ENCODE results near the gene NCKAP5L. TPM values are rescaled to one million over a fixed set of nuclear protein-coding genes. Genes with fewer than 3 reads are reported as not detected.

NCKAP5L gene
- total RNA-seq, 4 donors from 2014 or later: 36.1 to 70.2 (median 44.7) TPM

DNA sequence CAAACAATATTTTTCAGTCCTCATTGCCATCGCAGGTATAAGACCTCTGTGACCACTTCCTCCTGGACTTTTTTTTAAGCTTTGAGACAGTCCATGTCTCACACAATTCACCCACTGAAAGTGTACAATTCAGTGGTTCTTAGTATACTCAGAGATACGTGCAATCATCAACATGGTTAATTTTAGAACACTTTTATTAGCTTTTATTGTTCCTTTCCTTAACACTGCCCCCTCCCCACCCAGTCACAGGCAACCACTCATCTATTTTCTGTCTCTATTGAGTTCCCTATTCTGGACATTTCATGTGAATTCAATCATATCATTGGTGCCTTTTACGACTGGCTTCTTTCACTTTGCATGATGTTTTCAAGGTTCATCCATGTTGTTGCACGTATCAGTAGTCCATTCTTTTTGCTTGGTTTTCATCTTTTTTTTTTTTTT is 16.2 kb downstream of the NCKAP5L start:
- peaks cover 0 to 10% (median 0%) of the 10 kb centered on the region in 3 donors for H3K36me3 ChIP-seq
- H3K27ac ChIP-seq: peak overlapping the region in 2 of 4 donors; percentile 91 to 96
- H3K9me3 ChIP-seq: no peaks in the 10 kb centered on the region
- DNase-seq (ENCODE audit: low spot score in 2 of 2): no peak
- H3K4me1 ChIP-seq: peaks cover 0 to 65% (median 45%) of the 10 kb centered on the region in 4 donors
- no peak for TF ChIP-seq CTCF (IDR thresholded peaks at IDR 0.05)
- TF ChIP-seq POLR2A (IDR thresholded peaks at IDR 0.05): no peak
- TF ChIP-seq EP300 (IDR thresholded peaks at IDR 0.05): no peak
- H3K4me3 ChIP-seq: no peak overlapping the region
- 66 to 74% methylated on average over 4 of the region's 4 CpGs for WGBS, 2 donors
- H3K27me3 ChIP-seq: no peaks in the 10 kb centered on the region

DNA sequence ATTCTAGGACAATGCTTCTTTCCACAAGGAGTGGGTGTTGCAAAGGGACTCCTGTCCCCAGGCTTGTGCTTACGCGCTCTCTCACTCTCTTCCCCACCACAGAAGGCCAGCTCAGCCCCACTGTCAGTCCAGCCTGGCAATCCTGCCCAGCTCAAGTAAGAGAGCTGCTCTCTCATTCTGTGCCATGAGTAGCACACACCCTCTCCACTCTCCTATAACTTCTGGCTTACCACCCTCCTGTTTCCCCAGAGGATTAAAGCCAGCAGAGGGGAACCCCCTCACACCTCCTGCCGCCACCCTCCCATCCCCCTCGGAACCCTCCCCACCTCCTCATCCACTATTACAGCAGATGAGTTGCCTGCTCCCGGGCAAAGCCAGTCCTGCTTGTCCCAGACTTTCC is 17.1 kb downstream of the NCKAP5L start:
- peak overlapping the region; percentile 79 to 96 (median 88) for H3K27ac ChIP-seq
- no peaks in the 10 kb centered on the region for H3K9me3 ChIP-seq
- no peak for DNase-seq (ENCODE audit: low spot score in 2 of 2)
- H3K36me3 ChIP-seq: peaks cover 0 to 13% (median 0%) of the 10 kb centered on the region in 3 donors
- H3K27me3 ChIP-seq: no peaks in the 10 kb centered on the region
- peaks cover 0 to 74% (median 48%) of the 10 kb centered on the region in 4 donors for H3K4me1 ChIP-seq
- TF ChIP-seq CTCF (IDR thresholded peaks at IDR 0.05) (no peak), POLR2A (IDR thresholded peaks at IDR 0.05) (no peak), EP300 (IDR thresholded peaks at IDR 0.05) (no peak)
- no peak overlapping the region for H3K4me3 ChIP-seq
- 48 to 52% methylated on average over 5 of the region's 5 CpGs for WGBS, 2 donors

GRCh38 chr12:49809906-49810389 is 18.3 kb downstream of the NCKAP5L start:
- H3K9me3 ChIP-seq: no peaks in the 10 kb centered on the region
- 11 to 16% methylated on average over 7 to 9 of the region's 9 CpGs for WGBS, 2 donors
- H3K4me1 ChIP-seq: peaks cover 0 to 69% (median 48%) of the 10 kb centered on the region in 4 donors
- TF ChIP-seq EP300 (IDR thresholded peaks at IDR 0.05): no peak
- TF ChIP-seq POLR2A (IDR thresholded peaks at IDR 0.05): no peak
- TF ChIP-seq CTCF (IDR thresholded peaks at IDR 0.05): no peak
- no peak for DNase-seq (ENCODE audit: low spot score in 2 of 2)
- no peaks in the 10 kb centered on the region for H3K27me3 ChIP-seq
- peaks cover 0 to 15% (median 0%) of the 10 kb centered on the region in 3 donors for H3K36me3 ChIP-seq
- H3K4me3 ChIP-seq: peak overlapping the region in 1 of 4 donors; percentile 34
- peak overlapping the region; percentile 79 to 96 (median 88) for H3K27ac ChIP-seq

DNA sequence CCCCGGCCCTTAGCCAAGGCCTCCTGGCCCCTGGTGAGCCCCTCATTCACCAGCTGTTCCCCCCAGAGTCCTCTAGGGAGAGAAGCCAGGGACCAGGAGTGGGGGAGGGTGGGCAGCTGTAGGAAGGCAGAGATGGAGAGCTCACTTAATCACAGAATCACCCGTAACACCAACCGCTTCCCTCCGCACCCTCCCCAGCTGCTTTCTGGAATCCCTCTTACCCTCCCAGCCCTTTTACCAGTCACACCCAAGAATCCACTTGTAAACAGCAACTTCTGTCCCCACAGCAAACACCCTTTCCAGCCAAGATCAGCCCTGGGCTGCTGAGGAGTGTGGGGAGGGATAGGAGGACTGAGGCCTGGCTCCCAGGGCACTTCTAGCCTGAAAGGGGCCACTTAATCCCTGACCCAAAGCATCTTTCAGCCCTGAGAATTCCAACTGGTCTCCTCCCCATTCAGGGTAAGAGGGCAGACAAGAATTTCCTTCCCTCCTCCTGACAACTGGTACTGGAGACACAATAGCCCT is 18.8 kb downstream of the NCKAP5L start:
- 23 to 27% methylated on average over 4 of the region's 4 CpGs for WGBS, 2 donors
- H3K9me3 ChIP-seq: no peaks in the 10 kb centered on the region
- H3K27me3 ChIP-seq: no peaks in the 10 kb centered on the region
- peak; percentile 44 to 52 for DNase-seq (ENCODE audit: low spot score in 2 of 2)
- TF ChIP-seq CTCF (IDR thresholded peaks at IDR 0.05): peak in 1 of 5 experiments; percentile 10
- TF ChIP-seq POLR2A (IDR thresholded peaks at IDR 0.05): no peak
- TF ChIP-seq EP300 (IDR thresholded peaks at IDR 0.05): peak in 1 of 2 donors; percentile 60
- H3K4me1 ChIP-seq: peaks cover 0 to 69% (median 48%) of the 10 kb centered on the region in 4 donors
- peak overlapping the region in 1 of 4 donors; percentile 34 for H3K4me3 ChIP-seq
- peak overlapping the region; percentile 79 to 96 (median 88) for H3K27ac ChIP-seq
- H3K36me3 ChIP-seq: peaks cover 0 to 20% (median 0%) of the 10 kb centered on the region in 3 donors

DNA sequence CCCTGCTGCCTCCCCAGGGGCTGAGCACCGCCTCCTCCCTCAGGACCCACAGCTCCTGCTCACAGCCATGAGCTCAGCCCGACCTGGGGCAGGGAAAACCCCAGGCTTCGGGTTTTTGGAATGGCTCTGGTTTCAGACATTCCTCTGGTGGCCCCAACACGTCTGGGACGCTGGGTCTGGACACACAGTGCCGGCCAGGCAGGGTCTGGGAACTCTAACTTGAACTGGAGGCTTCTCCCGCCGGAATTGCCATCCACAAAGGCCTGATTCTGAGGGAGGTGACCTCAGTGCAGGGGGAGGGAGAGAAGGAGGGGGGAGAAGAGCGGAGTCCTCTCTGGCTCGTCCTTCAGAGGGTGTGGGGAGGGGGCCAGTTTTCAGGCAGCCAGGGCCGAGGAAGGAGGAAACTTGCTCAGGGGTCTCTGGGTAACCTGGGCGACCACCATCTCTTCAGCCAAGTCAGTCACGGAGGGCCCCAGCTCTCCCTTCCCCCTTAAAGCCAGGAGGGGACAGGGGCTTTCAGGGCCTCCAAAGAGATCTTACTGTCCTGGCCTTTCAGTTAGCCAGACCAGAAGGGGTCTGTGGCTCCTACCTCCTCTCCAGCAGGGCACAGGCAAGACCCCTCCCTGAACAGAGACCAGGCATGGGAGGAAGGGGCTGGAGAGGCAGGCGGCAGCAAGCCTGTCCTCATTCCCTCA is 19.4 kb downstream of the NCKAP5L start:
- H3K4me1 ChIP-seq: peaks cover 0 to 70% (median 48%) of the 10 kb centered on the region in 4 donors
- H3K4me3 ChIP-seq: peak overlapping the region in 1 of 4 donors; percentile 34
- peak; percentile 41 to 67 for DNase-seq (ENCODE audit: low spot score in 2 of 2)
- H3K27me3 ChIP-seq: no peaks in the 10 kb centered on the region
- peak in 1 of 2 donors; percentile 60 for TF ChIP-seq EP300 (IDR thresholded peaks at IDR 0.05)
- no peak for TF ChIP-seq POLR2A (IDR thresholded peaks at IDR 0.05)
- TF ChIP-seq CTCF (IDR thresholded peaks at IDR 0.05): no peak
- peak overlapping the region; percentile 79 to 96 (median 88) for H3K27ac ChIP-seq
- no peaks in the 10 kb centered on the region for H3K9me3 ChIP-seq
- H3K36me3 ChIP-seq: peaks cover 0 to 26% (median 0%) of the 10 kb centered on the region in 3 donors
- 31 to 38% methylated on average over 9 to 14 of the region's 14 CpGs for WGBS, 2 donors

Measured in tibial nerve (tissue), 4 donors.